Measurements from ENCODE around the gene CD300LF.

CD300LF gene

GRCh38 chr17:74715144-74715543, 2.4 kb upstream of the CD300LF start:
- no peak overlapping the region for H3K27ac ChIP-seq (ENCODE audit: poor library complexity, severe bottlenecking)
- ATAC-seq (ENCODE audit: low read depth) (no peak), DNase-seq (ENCODE audit: low spot score) (no peak)
- no peaks in the 10 kb centered on the region for H3K9me3 ChIP-seq (ENCODE audit: severe bottlenecking)
- no peaks in the 10 kb centered on the region for H3K4me1 ChIP-seq (ENCODE audit: insufficient read depth, poor library complexity, severe bottlenecking)
- TF ChIP-seq CTCF (IDR thresholded peaks at IDR 0.05; ENCODE audit: poor library complexity, severe bottlenecking): no peak
- H3K27me3 ChIP-seq (ENCODE audit: insufficient read depth, poor library complexity, severe bottlenecking): peaks cover 20% of the 10 kb centered on the region
- no peaks in the 10 kb centered on the region for H3K36me3 ChIP-seq (ENCODE audit: low read depth)
- H3K4me3 ChIP-seq (ENCODE audit: severe bottlenecking): no peak overlapping the region

- Histone ChIP-seq H3K4me1 (ENCODE audit: insufficient read depth, poor library complexity, severe bottlenecking) (no peaks in the 10 kb centered on the region), H3K4me3 (ENCODE audit: severe bottlenecking) (no peak overlapping the region), H3K9me3 (ENCODE audit: severe bottlenecking) (no peaks in the 10 kb centered on the region), H3K27me3 (ENCODE audit: insufficient read depth, poor library complexity, severe bottlenecking) (peaks cover 7% of the 10 kb centered on the region), H3K27ac (ENCODE audit: poor library complexity, severe bottlenecking) (no peak overlapping the region), H3K36me3 (ENCODE audit: low read depth) (no peaks in the 10 kb centered on the region)
- ATAC-seq (ENCODE audit: low read depth) (no peak), DNase-seq (ENCODE audit: low spot score) (no peak)
- TF ChIP-seq CTCF (IDR thresholded peaks at IDR 0.05; ENCODE audit: poor library complexity, severe bottlenecking): no peak
Measured at GRCh38 chr17:74713171-74713755, 540 bp upstream of the CD300LF start.

- Histone ChIP-seq H3K4me1 (ENCODE audit: insufficient read depth, poor library complexity, severe bottlenecking) (no peaks in the 10 kb centered on the region), H3K27ac (ENCODE audit: poor library complexity, severe bottlenecking) (no peak overlapping the region)
Measured at GRCh38 chr17:74712301-74712700, 422 bp downstream of the CD300LF start.

GRCh38 chr17:74711058-74711824, 1.5 kb downstream of the CD300LF start:
- no peak for TF ChIP-seq CTCF (IDR thresholded peaks at IDR 0.05; ENCODE audit: poor library complexity, severe bottlenecking)
- H3K4me1 ChIP-seq (ENCODE audit: insufficient read depth, poor library complexity, severe bottlenecking): no peaks in the 10 kb centered on the region
- DNase-seq (ENCODE audit: low spot score) (no peak), ATAC-seq (ENCODE audit: low read depth) (no peak)
- H3K27me3 ChIP-seq (ENCODE audit: insufficient read depth, poor library complexity, severe bottlenecking): no peaks in the 10 kb centered on the region
- no peaks in the 10 kb centered on the region for H3K36me3 ChIP-seq (ENCODE audit: low read depth)
- H3K4me3 ChIP-seq (ENCODE audit: severe bottlenecking): no peak overlapping the region
- H3K27ac ChIP-seq (ENCODE audit: poor library complexity, severe bottlenecking): no peak overlapping the region
- H3K9me3 ChIP-seq (ENCODE audit: severe bottlenecking): no peaks in the 10 kb centered on the region

More at GRCh38 chr17:74712301-74712700, 422 bp downstream of the CD300LF start:
- no peaks in the 10 kb centered on the region for H3K36me3 ChIP-seq (ENCODE audit: low read depth)
- no peak for TF ChIP-seq CTCF (IDR thresholded peaks at IDR 0.05; ENCODE audit: poor library complexity, severe bottlenecking)
- H3K27me3 ChIP-seq (ENCODE audit: insufficient read depth, poor library complexity, severe bottlenecking): peaks cover 3% of the 10 kb centered on the region
- ATAC-seq (ENCODE audit: low read depth) (no peak), DNase-seq (ENCODE audit: low spot score) (no peak)
- no peak overlapping the region for H3K4me3 ChIP-seq (ENCODE audit: severe bottlenecking)
- H3K9me3 ChIP-seq (ENCODE audit: severe bottlenecking): no peaks in the 10 kb centered on the region

- H3K36me3 ChIP-seq (ENCODE audit: low read depth): no peaks in the 10 kb centered on the region
- TF ChIP-seq CTCF (IDR thresholded peaks at IDR 0.05; ENCODE audit: poor library complexity, severe bottlenecking): no peak
- peaks cover 7% of the 10 kb centered on the region for H3K27me3 ChIP-seq (ENCODE audit: insufficient read depth, poor library complexity, severe bottlenecking)
- no peaks in the 10 kb centered on the region for H3K9me3 ChIP-seq (ENCODE audit: severe bottlenecking)
- H3K27ac ChIP-seq (ENCODE audit: poor library complexity, severe bottlenecking): no peak overlapping the region
- ATAC-seq (ENCODE audit: low read depth): no peak
- no peaks in the 10 kb centered on the region for H3K4me1 ChIP-seq (ENCODE audit: insufficient read depth, poor library complexity, severe bottlenecking)
- DNase-seq (ENCODE audit: low spot score): no peak
- H3K4me3 ChIP-seq (ENCODE audit: severe bottlenecking): no peak overlapping the region
Measured at GRCh38 chr17:74704544-74704943, 8.2 kb downstream of the CD300LF start.
